ENCODE results near the gene COL4A5. TPM values are rescaled to one million over a fixed set of nuclear protein-coding genes. Genes with fewer than 3 reads are reported as not detected.

Gene COL4A5
- total and polyA plus RNA-seq, 10 donors: 2.1 to 19.6 (median 8.4) TPM

DNA sequence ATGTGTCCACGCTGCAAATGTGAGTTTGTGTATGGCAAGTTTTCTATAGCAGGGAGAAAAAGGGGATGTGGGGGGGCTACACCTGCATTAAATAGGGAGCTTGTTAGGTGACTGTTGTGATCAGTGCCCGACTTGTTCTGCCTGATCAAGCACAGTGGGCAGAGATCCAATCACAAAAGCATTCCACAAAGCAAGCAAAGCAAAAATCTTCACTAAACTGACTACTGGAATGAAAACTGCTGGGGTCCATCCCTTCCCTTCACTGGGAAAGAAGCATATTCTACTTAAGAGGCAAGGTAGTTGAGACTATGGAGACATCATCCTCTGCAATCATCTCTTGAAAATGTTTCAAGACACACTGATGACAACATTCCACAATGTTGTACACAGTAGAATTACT is 291.5 kb downstream of the COL4A5 start:
- no peaks in the 10 kb centered on the region for H3K36me3 ChIP-seq
- no peak for DNase-seq
- TF ChIP-seq POLR2AphosphoS5 (IDR thresholded peaks at IDR 0.05) (no peak), POLR2A (IDR thresholded peaks at IDR 0.05) (no peak)
- TF ChIP-seq, protein P1, sequence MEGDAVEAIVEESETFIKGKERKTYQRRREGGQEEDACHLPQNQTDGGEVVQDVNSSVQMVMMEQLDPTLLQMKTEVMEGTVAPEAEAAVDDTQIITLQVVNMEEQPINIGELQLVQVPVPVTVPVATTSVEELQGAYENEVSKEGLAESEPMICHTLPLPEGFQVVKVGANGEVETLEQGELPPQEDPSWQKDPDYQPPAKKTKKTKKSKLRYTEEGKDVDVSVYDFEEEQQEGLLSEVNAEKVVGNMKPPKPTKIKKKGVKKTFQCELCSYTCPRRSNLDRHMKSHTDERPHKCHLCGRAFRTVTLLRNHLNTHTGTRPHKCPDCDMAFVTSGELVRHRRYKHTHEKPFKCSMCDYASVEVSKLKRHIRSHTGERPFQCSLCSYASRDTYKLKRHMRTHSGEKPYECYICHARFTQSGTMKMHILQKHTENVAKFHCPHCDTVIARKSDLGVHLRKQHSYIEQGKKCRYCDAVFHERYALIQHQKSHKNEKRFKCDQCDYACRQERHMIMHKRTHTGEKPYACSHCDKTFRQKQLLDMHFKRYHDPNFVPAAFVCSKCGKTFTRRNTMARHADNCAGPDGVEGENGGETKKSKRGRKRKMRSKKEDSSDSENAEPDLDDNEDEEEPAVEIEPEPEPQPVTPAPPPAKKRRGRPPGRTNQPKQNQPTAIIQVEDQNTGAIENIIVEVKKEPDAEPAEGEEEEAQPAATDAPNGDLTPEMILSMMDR (IDR thresholded peaks at IDR 0.05 in 8 of 11, conservative IDR thresholded peaks at IDR 0.05 in 3 of 11): no peak
- 0 to 21% (median 17%) methylated on average over 2 of the region's 2 CpGs for WGBS, 5 donors
- intact Hi-C loops (cut with DNase I; ENCODE audit: low total_unique reads): no loop called here
- H3K4me3 ChIP-seq: no peak overlapping the region
- peaks cover 0 to 56% (median 34%) of the 10 kb centered on the region in 7 donors for H3K27me3 ChIP-seq (replicated peaks in 1 of 7)
- peaks cover 0 to 2% (median 0%) of the 10 kb centered on the region in 6 donors for H3K4me1 ChIP-seq
- H3K27ac ChIP-seq: no peak overlapping the region
- peaks cover 0 to 5% (median 0%) of the 10 kb centered on the region in 8 donors for H3K9me3 ChIP-seq

DNA sequence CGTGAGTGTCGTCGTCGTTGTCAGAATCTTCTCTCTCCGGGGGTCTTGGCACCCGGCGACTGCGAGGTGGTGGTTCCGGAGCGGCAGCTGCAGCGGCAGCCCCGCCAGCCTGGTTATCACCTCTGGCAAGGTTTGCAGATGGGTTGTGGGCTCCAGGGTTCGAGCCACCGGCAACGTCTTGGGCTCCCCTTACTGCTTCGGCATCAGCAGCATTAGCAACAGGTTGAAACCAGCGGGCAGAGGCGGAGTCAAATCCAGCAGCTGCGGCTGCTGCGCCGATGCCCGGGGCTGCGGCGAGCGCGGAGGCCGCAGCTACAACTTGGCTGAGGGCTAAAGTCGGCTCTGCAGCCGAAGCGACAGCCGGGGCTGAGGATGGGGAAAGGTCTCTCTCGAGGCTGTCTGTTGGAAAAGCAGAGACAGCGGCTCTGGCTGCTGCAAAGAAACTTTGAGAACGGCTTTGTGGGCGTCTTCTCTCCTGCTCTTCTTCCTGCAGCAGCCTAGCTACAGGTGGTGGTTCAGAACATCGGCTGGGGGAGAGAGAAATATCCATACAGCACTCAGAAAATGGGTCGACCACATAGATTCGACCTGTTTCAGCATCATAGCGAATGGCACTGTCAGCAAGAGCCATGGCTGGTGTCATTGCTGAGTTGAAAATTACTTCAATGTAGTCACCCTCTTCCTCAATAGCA is 293.1 kb downstream of the COL4A5 start:
- intact Hi-C loops (cut with DNase I; ENCODE audit: low total_unique reads): no loop called here
- no peak for DNase-seq
- H3K4me3 ChIP-seq: no peak overlapping the region

DNA sequence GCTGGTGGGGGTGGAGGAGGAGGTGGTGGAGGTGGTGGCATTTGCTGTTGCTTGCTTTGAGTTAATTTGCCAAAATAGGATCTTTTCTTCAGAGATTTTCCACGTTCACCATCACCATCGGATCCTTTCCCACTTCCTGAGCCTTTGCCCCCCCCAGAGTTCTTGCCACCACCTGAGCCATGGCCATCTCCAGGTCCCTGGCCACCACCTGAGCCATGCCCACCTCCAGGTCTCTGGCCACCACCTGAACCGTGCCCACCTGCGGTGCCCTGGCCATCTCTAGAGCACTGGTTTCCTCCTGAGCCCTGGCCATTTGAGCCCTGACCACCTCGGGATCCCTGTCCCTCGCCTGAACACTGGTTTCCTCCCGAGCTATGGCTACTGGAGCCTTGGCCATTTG is 294.8 kb downstream of the COL4A5 start:
- H3K27ac ChIP-seq: no peak overlapping the region
- H3K4me1 ChIP-seq: peaks cover 0 to 9% (median 0%) of the 10 kb centered on the region in 6 donors
- intact Hi-C loops (cut with DNase I; ENCODE audit: low total_unique reads): no loop called here
- peaks cover 0 to 5% (median 0%) of the 10 kb centered on the region in 8 donors for H3K9me3 ChIP-seq
- 50 to 68% (median 62%) methylated on average over 5 to 7 of the region's 7 CpGs for WGBS, 5 donors
- peaks cover 2 to 82% (median 52%) of the 10 kb centered on the region in 7 donors for H3K27me3 ChIP-seq (replicated peaks in 1 of 7)
- peak; percentile 61 for DNase-seq
- TF ChIP-seq, protein P1 (IDR thresholded peaks at IDR 0.05 in 8 of 11, conservative IDR thresholded peaks at IDR 0.05 in 3 of 11): no peak
- TF ChIP-seq POLR2AphosphoS5 (IDR thresholded peaks at IDR 0.05) (no peak), POLR2A (IDR thresholded peaks at IDR 0.05) (no peak)
- H3K36me3 ChIP-seq: no peaks in the 10 kb centered on the region
- no peak overlapping the region for H3K4me3 ChIP-seq

More for the DNA sequence above, 293.1 kb downstream of the COL4A5 start:
- Histone ChIP-seq H3K27me3 (replicated peaks in 1 of 7) (peaks cover 2 to 72% (median 48%) of the 10 kb centered on the region in 7 donors), H3K27ac (no peak overlapping the region), H3K4me1 (peaks cover 0 to 9% (median 0%) of the 10 kb centered on the region in 6 donors), H3K9me3 (peaks cover 0 to 5% (median 0%) of the 10 kb centered on the region in 8 donors), H3K36me3 (no peaks in the 10 kb centered on the region)
- WGBS, 5 donors: 6 to 38% (median 11%) methylated on average over 7 to 39 of the region's 39 CpGs
- TF ChIP-seq, protein P1 (IDR thresholded peaks at IDR 0.05 in 8 of 11, conservative IDR thresholded peaks at IDR 0.05 in 3 of 11): no peak
- TF ChIP-seq POLR2A (IDR thresholded peaks at IDR 0.05): no peak
- no peak for TF ChIP-seq POLR2AphosphoS5 (IDR thresholded peaks at IDR 0.05)

DNA sequence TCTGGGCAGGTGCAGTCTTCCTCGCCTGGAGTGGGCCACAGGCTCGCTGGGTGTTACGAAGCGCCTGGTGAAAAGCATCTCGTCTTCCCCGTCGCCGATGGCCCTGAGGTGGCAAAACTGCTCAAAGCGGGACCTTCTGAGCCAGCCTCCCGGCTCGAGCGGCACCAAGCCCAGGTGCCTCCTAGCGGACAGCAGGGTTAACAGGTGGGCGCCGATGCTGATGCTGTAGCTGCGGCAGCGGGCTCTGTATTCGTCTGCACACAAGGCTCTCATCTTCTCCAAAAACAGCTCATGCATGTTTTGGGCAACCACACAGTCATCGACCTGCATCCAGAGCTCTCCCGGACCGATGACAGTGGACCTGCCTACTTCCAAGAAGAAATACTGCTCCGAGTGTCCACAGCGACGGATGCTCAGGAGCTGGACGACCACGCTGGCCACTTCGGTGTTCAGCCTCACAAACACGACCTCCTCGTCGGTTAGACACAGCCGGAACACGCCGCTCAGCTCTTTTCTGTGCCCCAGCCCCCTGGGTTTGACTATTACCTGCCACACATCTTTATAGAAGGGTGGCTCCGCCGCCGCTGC is 295.5 kb downstream of the COL4A5 start:
- DNase-seq: no peak
- peak overlapping the region in 2 of 8 donors; percentile 32 to 58 for H3K4me3 ChIP-seq

More for the DNA sequence above, 295.5 kb downstream of the COL4A5 start:
- peaks cover 0 to 9% (median 0%) of the 10 kb centered on the region in 6 donors for H3K4me1 ChIP-seq
- WGBS, 5 donors: 7 to 40% (median 23%) methylated on average over 15 to 36 of the region's 36 CpGs; no CpG with 5 or more reads in 1 of the 5 donors
- no peak overlapping the region for H3K27ac ChIP-seq
- intact Hi-C loops (cut with DNase I; ENCODE audit: low total_unique reads): no loop called here
- TF ChIP-seq POLR2AphosphoS5 (IDR thresholded peaks at IDR 0.05): no peak
- TF ChIP-seq, protein P1 (IDR thresholded peaks at IDR 0.05 in 8 of 11, conservative IDR thresholded peaks at IDR 0.05 in 3 of 11): no peak
- TF ChIP-seq POLR2A (IDR thresholded peaks at IDR 0.05): no peak
- no peaks in the 10 kb centered on the region for H3K36me3 ChIP-seq
- H3K27me3 ChIP-seq (replicated peaks in 1 of 7): peaks cover 2 to 88% (median 52%) of the 10 kb centered on the region in 7 donors
- H3K9me3 ChIP-seq: peaks cover 0 to 5% (median 0%) of the 10 kb centered on the region in 8 donors
